Esophagus mucosa (tissue), 1 donor: ENCODE data around the gene DDHD1. TPM values are rescaled to one million over a fixed set of nuclear protein-coding genes. Genes with fewer than 3 reads are reported as not detected.
"Not testable (repeated sequence)": the region's sequence is repeated elsewhere in the genome, so short reads cannot be mapped to it uniquely, and the experiment has no call there.

ENCODE experiments used
- ATAC-seq: fragments of 200-7000 bp; cut with Tn5 transposase; one replicate; pipeline ENCODE4 v1.9.1; 2020
- total RNA-seq: library from RNA; stranded (reverse); gene quantifications from one replicate; pipeline ENCODE4 v1.2.4, GENCODE V29; 2023
- donor health status: DM: yes; HTN: yes; CAD: no.

DDHD1 gene
- total RNA-seq, 1 donor from 2014 or later, result 2.8 TPM

DNA sequence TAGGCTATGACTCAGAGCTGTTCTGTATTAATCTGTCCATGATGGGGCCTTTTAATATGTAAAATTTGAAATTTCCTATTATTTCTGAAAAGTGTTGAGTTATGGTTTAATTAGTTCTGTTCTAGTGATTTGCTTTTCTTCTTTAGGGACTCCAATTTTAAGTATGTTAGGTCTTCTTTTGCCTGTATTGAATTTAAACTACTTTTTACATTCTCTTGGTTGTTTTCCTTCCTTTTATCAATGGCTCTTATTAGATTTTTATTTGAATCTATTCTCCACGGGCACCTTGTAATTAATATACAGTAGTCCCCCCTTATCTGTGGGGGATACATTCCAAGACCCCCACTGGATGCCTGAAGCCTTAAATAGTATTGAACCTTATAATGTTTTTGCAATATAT lies 46.4 kb downstream of the DDHD1 start:
- ATAC-seq, result no peak

DNA sequence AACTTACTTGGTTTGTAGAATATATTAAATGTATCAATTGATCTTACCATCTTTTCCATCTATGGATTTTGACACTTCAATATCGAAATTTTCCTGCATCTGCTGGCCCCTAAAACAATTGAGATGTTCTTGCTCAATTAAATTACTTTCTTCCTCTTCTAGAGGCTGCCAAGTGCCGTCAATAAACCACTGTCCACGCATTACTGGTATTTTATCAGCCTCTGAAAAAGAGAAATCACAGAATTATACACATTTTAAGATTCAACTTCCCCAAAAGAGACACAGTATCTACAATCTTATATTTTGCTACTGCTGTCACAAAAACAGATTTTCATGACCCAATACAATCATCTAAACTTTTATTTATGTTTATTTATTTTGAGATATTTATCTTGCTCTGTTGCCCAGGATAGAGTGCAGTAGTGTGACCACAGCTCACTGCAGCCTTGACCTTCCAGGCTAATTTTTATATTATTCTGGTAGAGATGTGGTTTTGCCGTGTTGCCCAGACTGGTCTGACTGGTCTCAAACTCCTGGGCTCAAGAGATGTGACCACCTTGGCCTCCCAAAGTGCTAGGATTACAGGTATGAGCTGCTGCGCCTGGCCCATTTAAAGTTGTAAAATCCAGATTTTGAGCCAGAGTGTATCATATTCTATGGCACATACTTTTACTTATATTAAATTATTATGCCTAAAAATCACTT lies 49.3 kb downstream of the DDHD1 start:
- no peak for ATAC-seq

DNA sequence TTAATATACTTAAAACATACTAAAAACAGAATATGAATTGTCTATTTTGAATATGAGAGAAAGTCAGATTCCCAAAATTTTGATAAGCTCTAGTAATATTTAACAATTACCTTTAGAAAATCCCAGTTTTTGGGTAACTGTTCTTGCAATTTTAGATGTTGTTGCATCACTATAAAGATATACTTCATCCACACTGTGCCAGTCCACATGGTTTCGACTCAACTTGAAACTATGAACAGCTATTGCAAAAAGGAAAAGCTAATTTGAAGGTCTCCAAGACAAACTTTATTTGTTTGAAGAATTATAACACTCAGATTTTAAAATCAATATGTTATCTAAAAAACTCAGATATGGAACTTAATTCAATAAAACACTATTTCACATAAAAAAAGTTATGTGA lies 59.9 kb downstream of the DDHD1 start:
- no peak for ATAC-seq

DNA sequence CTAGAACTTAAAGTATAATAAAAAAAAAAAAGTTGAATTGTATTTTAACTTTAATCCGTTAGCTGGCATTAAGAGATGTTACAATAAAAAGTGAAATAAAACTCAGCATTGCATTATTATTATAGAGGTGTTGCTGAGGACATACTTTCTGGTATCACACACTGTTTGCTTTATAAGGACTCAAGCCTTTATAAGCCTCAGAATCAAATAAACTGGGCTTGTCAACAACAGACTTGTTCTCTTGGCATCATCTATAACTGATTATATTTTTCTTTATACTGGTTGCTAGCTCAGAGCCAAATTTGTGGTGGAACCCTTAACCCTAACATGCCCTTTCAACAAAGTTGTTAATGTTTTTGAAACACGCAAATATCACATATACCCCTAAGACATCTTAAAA lies 62.3 kb downstream of the DDHD1 start:
- no peak for ATAC-seq

DNA sequence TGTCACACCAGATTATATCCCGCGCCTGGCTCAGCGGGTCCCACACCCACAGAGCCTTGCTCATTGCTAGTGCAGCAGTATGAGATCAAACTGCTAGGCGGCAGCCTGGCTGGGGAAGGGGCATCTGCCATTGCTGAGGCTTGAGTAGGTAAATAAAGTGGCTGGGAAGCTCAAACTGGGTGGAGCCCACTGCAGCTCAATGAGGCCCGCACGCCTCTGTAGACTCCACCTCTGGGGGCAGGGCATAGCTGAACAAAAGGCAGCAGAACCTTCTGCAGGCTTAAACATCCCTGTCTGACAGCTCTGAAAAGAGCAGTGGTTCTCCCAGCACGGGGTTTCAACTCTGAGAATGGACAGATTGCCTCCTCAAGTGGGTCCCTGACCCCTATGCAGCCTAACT lies 68.2 kb downstream of the DDHD1 start:
- not testable (repeated sequence) for ATAC-seq

DNA sequence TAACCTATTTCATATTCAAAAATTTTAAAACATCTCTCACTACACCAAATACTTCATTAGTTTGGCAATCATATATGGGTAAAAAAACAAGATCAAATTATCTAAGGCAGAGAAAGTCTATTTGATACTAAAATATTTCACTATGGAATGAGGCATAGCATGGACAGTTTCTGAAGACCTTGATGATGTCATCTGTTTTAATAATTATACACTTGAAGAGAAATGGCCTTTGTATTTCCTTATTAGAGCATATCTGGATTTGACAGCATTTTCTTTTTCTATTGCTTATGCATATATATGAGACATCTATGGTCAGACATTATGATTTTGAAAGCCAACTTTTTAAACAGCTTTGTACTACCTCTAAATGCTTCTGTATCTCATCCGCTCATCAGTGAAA lies 88.6 kb downstream of the DDHD1 start:
- no peak for ATAC-seq

DNA sequence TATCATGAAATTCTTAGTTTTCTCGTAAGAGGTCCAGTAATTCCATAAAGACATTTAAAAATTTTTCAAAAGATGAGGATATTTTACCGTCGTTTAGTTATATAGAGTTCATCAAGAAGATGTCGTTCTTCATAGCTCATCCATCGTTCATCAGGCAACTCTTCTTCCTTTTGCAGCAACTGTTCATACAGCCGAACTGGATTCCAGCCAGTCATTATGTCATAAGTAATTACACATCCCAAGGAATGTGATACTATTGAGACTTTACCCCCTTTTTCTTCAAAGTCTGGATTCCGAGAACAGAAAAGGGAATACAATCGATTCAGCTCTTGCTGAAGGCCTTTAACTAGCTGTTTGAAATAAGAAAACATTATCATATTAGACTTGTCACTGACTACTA lies 90.3 kb downstream of the DDHD1 start:
- ATAC-seq, result no peak

DNA sequence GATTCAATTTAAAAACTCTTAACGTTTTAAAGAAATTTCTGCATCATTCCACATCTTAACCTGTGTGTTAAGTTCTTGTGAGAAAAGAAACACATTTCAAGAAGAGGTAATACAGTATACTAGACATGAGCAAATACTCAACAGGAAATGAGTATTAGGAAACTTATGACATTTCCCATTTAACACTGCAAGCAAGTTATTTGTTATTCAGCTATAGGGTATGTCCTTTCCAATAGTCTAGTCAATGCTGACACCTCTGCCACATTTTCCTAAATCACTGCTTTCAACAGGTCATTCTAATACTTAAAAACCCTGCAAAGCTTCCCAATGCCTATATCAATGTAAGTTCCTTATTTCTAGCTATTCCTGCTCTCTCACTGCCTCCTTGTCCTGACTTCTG lies 93.1 kb downstream of the DDHD1 start:
- no peak for ATAC-seq

DNA sequence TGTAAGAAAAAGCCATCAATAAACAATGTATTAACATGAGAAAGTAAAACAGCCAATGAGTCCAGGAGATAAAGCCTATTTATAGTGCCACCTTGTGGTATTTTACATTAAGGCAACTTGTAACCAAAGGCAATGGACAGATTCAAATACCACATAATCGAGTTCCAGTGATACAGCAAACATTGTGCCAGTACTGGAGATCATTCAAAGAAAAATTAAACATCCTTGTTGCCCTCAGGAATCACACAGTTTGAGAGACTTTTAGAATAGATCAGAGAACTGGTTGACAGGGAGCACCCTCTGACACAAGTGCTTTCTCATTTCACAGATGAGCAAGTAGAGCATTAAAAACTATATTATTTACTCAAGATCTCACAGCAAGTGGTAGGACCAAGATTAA lies 98.1 kb downstream of the DDHD1 start:
- ATAC-seq, result peak; percentile 35

DNA sequence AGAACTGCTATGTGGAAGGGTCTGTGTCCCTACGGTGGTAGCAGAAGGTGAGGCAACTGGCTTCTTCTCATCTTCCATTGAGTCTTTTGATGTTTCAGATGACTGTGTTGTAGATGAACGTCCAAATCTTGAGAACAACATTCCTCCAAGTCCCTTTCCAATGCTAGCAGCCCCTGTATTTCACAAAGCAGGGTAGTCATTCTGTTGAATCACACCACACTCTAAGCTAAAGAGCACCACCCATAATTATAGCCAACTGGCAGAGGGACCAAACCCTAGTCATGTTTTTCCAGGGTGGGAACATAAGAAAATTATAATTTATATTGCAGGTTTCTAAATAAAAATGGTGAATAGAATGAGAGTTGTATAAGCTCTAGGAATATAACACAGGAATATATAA lies 98.7 kb downstream of the DDHD1 start:
- no peak for ATAC-seq

DNA sequence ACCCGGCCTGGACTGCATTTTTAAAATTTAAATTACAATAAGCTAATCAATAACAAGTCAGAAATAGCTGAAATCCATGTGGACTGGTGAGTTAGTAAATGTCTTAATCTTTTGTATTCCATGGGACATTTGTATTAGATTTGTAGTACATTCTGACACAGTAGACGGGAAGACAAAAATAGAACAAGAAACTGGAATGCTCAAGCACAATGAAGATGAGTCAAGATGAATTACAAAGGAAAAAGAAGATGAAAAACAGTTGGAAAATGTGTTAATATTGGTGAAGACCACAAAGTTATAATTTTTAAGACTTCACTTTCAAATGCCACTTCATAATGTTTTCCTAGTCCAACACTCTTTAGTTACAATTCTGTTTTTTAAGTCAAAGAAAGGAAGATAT lies 104.5 kb downstream of the DDHD1 start:
- no peak for ATAC-seq

DNA sequence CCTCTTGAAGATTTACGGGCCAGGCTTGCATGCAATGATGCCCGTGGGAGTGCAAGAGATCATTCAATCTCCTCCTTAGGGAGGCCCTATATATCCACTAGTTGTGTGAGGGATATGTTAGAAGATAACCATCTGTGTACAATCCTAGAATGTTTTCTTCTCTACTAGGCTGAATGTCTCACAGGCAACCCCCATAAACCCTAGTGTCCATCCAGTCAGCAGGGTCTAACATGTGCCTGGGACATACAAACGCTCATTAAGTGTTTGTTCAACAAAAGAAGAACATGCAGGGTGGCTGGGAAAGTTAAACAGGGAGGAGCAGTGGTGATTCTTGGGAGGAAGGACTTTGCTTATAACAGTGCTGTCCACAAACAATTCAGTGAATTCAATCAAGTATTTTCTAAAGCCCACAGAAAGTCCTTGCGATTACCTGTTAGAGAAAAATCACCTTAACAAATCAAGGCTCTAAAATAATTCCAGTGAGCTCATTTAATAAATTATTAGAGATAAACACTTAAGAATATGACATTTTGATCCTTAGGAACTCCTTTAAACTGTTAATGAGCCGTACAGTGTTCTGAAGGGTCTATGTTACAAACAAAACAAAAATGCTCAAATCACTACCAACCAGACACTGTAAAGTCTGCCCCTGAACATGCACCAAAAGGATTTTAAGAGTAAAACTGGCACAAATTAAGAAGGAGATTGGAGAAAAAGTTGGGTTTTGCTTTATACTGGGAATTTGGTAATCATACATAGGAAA lies 105.6 kb downstream of the DDHD1 start:
- no peak for ATAC-seq

DNA sequence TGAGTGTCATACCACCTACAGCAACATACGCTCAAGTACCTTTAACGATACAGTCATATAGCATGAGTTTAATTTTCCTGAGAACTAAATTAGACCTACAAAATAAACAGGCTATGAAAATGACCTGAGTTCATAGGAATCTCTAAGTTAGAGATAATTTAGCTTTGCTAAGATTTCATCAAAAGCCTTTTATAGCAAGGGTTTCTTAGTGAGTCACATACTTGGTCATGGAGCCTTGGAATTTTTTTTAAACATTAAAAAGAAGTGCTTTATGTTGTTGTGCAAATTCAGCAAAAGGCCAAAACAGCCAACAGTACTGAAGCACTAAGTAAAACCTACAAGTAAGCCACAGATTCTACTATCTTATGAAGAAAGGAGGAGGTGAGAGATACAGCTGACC lies 108.6 kb downstream of the DDHD1 start:
- ATAC-seq, result no peak

DNA sequence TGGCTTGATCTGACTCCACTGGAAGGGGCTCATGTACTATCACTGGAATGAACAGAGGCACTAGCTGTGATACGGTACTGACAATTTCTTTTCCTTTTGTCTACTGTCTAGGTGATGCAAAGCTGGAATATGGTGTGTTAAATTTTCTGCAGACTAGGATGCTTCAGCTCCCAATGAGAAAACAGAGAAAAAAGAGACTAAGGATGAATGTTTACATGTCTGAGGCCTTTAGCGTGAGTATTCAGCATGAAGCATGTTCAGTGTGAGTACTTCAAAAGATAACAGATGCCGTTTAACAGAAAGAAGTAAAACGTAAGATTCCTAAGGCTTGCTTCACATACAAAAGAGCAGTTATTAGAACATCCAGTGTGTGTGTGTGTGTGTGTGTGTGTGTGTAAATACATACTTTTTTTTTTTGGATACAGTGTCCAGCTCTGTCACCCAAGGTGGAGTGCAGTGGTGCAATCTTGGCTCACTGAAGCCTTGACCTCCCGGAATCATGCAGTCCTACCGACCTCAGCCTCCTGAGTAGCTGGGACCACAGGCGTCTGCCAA lies 110.0 kb downstream of the DDHD1 start:
- ATAC-seq, result no peak

DNA sequence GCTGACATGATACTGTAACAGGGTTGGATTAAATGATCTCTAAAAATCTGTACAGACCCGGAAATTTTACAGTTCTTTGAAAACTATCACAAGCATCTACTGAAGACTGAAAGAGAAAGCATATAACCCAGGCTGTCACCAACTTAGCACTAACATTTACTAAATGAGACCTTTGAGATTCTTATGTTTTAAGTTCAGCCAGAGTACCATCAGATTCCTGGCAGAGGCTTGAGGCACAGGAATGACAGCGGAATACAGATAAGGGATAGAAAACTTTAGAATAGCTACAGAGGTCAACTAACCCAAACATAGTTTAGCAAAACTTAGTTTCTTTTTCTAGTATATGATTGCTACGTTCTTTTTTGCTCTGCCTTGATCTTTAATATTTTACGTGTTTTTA lies 110.6 kb downstream of the DDHD1 start:
- no peak for ATAC-seq

DNA sequence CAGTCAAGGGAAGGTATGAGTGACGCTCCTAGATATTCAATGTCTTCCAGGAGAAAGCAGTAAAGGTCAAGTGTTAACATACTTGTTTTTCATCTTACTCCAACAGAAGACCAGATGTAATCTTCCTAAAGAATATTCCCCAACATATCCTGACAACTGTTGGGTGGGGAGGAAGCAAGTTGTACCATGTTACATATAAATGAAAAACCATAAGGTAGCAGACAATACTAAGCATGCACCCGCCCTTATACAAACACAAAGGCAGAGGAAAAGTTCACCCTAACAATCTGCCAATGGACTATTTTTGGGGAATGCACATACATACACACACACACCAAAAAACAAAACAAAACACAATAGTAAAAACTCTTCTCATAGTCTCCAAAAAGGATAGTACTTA lies 112.1 kb downstream of the DDHD1 start:
- ATAC-seq, result no peak

DNA sequence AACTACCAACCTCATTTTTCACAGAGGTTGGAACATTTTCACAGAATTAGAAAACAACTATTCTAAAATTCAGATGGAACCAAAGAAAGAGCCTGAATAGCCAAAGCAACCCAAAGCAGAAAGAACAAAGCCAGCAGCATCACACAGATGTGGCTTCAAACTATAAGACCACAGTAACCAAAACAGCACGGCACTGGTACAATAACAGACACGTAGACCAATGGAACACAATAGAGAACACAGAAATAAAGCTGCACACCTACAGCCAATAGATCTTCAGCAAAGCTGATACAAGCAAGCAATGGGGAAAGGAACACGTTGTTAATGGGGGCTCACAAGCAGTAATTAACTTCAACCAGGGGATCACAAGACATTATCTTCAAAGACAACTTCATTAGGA lies 114.5 kb downstream of the DDHD1 start:
- no peak for ATAC-seq

DNA sequence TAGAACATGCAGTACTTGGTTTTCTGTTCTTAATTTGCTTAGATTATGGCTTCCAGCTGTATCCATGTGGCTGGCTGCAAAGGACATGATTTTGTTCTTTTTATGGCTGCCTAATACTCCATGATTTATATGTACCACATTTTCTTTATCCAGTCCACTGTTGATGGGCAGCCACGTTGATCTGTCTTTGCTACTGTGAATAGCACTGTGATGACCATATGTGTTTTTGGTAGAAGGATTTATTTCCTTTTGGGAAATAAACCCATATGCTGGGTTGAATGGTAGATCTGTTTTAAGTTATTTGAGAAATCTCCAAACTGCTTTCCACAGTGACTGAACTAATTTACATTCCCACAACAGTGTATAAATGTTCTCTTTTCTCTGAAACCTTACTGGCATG lies 116.1 kb downstream of the DDHD1 start:
- ATAC-seq, result no peak

DNA sequence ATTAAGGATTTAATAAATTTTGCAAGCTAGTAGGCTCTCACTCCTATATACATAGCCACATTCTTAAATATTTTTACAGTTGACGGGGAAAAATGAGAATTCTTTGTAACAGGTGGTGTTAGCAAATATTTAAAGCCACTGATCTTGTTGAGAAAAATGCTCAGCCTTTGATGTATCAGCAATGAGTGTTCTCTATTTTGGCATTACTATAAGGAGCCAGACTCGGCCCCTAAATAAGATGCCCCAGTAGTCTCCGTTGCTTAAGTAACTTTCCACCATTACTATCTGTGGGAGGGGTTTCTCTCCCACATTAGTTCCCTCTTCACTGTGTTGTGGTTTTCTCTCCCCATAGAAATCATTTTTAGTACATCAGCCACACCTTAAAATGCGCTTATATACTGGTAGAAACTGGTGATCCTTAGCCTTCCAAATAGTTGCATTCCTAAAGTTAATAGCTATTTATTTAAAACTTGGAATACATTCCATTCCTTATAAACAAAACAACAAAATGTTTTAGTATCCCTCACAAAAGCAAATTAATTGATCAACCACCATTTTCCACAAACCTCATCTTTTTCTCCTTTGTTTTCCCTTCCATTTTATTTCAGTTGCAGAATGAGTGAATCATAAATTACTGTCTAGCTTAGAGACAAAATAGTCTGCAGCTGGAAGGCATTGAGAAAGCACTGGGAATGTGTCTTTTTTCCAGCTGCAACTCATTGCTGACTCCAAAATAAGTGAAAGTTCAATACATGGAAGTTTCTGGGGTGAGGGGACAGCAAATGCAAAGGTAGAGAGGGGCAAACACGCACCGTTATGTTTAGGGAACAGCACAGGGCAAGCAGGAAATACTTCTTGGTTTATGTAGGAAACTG lies 117.5 kb downstream of the DDHD1 start:
- ATAC-seq, result no peak

DNA sequence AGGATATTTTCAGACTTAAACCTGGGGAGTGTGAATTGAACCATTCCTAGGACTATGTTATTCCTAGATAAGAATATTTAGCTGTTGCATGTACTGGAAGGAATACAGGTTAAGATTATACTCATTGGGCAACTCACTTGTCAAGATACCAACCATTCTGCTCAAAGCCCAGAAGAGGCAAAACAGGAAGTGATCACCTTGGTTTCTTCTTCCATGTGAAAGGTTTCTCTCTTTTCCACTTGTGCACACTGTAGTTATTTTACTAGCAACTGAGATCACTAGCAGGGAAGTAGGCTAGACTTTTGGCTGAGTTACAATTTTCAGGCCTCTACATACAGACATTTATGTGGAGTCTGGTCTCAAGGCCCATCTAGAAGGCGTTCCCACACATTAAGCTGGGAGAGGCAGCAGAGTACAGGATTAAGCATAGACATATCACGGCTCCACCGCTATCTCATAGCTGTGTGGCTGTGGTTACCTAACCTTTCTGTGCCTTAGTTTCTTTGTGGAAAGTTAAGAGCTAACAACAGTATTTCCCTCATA lies 118.4 kb downstream of the DDHD1 start:
- ATAC-seq, result no peak

DNA sequence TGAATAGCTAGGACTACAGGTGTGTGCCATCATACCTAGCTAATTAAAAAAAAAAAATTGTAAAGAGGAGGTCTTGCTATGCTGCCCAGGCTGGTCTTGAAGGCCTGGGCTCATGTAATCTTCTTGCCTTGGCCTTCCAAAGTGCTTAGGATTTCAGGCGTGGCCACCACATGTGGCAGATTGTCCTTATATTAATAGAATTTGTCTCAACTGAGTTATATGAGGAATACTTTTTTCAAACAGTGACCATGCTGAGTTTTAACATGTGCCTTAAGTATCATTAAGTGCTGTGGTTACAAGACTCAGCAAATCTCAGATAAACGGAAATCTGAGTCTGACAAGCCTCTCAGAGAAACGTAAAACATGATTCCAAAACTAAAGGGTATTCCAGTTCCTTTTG lies 119.1 kb downstream of the DDHD1 start:
- no peak for ATAC-seq

DNA sequence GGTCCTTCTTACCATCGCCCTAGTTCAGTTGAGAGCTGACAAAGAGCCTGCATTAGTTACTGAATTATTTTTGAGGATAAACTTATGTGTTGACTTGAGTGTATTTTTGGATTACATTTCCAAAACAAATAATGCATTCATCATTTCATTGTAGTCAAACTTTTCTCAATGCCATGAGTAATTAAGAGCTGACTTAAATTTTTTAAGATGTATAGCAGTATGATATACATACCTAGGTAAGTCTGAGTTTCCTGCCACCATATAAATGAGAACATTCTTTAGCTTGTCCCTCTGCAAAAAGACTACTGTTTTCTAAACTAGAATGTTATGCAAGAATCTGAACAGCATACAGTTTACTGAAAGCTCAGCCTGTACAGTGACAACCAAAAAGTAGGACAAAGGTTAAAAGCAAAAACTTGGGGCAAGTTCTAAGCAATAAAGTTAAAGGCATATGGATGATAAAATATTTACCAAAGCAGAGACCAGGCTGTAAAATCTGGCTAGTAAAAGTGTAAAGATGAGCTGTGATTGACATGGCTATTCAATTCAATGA lies 120.2 kb downstream of the DDHD1 start:
- no peak for ATAC-seq
